HepG2 (cell line): ENCODE data around the gene TASOR2. TPM values are rescaled to one million over a fixed set of nuclear protein-coding genes. Genes with fewer than 3 reads are reported as not detected.

Experiments used
- BRD4 ChIP-seq: sonication (generic); formaldehyde crosslinking; IDR thresholded peaks from 2 replicates; pipeline ENCODE4 v1.4.0; 2020; ENCODE audit warnings: missing genetic modification reagents
- GPN1 ChIP-seq: sonication (generic); formaldehyde crosslinking; IDR thresholded peaks from 2 replicates; pipeline ENCODE4 v1.5.1; 2020; ENCODE audit warnings: missing genetic modification reagents, borderline replicate concordance
- KDM6A ChIP-seq: IDR thresholded peaks from 2 replicates; pipeline ENCODE4 v1.6.1; 2016; ENCODE audit warnings: low read depth
- MEIS2 ChIP-seq: sonication (generic); formaldehyde crosslinking; IDR thresholded peaks from 2 replicates; pipeline ENCODE4 v1.9.0; 2021; ENCODE audit warnings: mild to moderate bottlenecking, missing genetic modification reagents
- SKI ChIP-seq: fragments of 450-650 bp; IDR thresholded peaks from one replicate; pipeline ENCODE4 v1.6.1; 2018; ENCODE audit warnings: mild to moderate bottlenecking; ENCODE audit not compliant: partially characterized antibody
- TEAD2 ChIP-seq: sonication (generic); formaldehyde crosslinking; IDR thresholded peaks from 2 replicates; pipeline ENCODE4 v1.9.0; 2021; ENCODE audit warnings: missing genetic modification reagents
- ZMYM3 ChIP-seq: sonication (generic); formaldehyde crosslinking; IDR thresholded peaks from 2 replicates; pipeline ENCODE4 v1.5.1; 2020; ENCODE audit warnings: mild to moderate bottlenecking, missing genetic modification reagents
- ZNF296 ChIP-seq: sonication (generic); formaldehyde crosslinking; conservative IDR thresholded peaks from 2 replicates; pipeline ENCODE4 v1.5.0; 2020; ENCODE audit warnings: mild to moderate bottlenecking, missing genetic modification reagents
- ZNF331 ChIP-seq: sonication (generic); formaldehyde crosslinking; IDR thresholded peaks from 2 replicates; pipeline ENCODE4 v1.4.0; 2020; ENCODE audit warnings: missing genetic modification reagents
- ZNF530 ChIP-seq: sonication (generic); formaldehyde crosslinking; IDR thresholded peaks from 2 replicates; pipeline ENCODE4 v1.5.0; 2020; ENCODE audit warnings: low read depth, mild to moderate bottlenecking, missing genetic modification reagents
- ZNF589 ChIP-seq: sonication (generic); formaldehyde crosslinking; conservative IDR thresholded peaks from 2 replicates; pipeline ENCODE4 v1.8.0; 2022; ENCODE audit warnings: mild to moderate bottlenecking, moderate library complexity, missing genetic modification reagents
- ZNF879 ChIP-seq: sonication (generic); formaldehyde crosslinking; IDR thresholded peaks from 2 replicates; pipeline ENCODE4 v1.8.1; 2023; ENCODE audit warnings: missing genetic modification reagents
- polyA plus RNA-seq, 8 experiments: library from polyadenylated mRNA; depleted of rRNA in 3 of 8; stranded (reverse) in 7 of 8; unstranded in 1 of 8; fragments of >200 nt; fragmentation: Illumina TruSeq in 4 of 8; extraction: Trizol in 4 of 8; gene quantifications; 2 replicates each; pipeline versions ENCODE4 v1.2.1 to v1.2.3, GENCODE V29; 2011 to 2016; ENCODE audit warnings: low read depth in 4 of 8, missing spikeins in 1 of 8, mixed read lengths in 1 of 8; ENCODE audit not compliant: insufficient read depth in 1 of 8
- total RNA-seq, 5 experiments: library from RNA; depleted of rRNA; stranded (reverse); fragments of >200 nt; fragmentation: Illumina TruSeq; extraction: Trizol; gene quantifications; 2 replicates each; pipeline ENCODE4 v1.2.3, GENCODE V29; 2016; ENCODE audit warnings: low read depth in 1 of 5
- TF ChIP-seq, protein P1 (sequence below): sonication (generic); formaldehyde crosslinking; IDR thresholded peaks from 2 replicates; pipeline ENCODE4 v1.4.0; 2020; ENCODE audit warnings: missing genetic modification reagents
- TF ChIP-seq, protein P2 (sequence below): sonication (generic); formaldehyde crosslinking; IDR thresholded peaks from one replicate; pipeline ENCODE4 v1.5.1; 2020; ENCODE audit warnings: mild to moderate bottlenecking, missing genetic modification reagents; ENCODE audit errors: not compliant biosample characterization
- TF ChIP-seq, protein P3 (sequence below): sonication (generic); formaldehyde crosslinking; IDR thresholded peaks from 2 replicates; pipeline ENCODE4 v1.5.1; 2020; ENCODE audit warnings: mild to moderate bottlenecking, missing genetic modification reagents, moderate library complexity
- TF ChIP-seq, protein P4 (sequence below): sonication (generic); formaldehyde crosslinking; IDR thresholded peaks from 2 replicates; pipeline ENCODE4 v1.4.0; 2020; ENCODE audit warnings: mild to moderate bottlenecking, missing genetic modification reagents

Gene TASOR2
- total and polyA plus RNA-seq, 2 of the 13 experiments (the other 11 are each of a cell fraction or from before 2014, with no cell fraction given), result 24.2 to 55.3 TPM

DNA sequence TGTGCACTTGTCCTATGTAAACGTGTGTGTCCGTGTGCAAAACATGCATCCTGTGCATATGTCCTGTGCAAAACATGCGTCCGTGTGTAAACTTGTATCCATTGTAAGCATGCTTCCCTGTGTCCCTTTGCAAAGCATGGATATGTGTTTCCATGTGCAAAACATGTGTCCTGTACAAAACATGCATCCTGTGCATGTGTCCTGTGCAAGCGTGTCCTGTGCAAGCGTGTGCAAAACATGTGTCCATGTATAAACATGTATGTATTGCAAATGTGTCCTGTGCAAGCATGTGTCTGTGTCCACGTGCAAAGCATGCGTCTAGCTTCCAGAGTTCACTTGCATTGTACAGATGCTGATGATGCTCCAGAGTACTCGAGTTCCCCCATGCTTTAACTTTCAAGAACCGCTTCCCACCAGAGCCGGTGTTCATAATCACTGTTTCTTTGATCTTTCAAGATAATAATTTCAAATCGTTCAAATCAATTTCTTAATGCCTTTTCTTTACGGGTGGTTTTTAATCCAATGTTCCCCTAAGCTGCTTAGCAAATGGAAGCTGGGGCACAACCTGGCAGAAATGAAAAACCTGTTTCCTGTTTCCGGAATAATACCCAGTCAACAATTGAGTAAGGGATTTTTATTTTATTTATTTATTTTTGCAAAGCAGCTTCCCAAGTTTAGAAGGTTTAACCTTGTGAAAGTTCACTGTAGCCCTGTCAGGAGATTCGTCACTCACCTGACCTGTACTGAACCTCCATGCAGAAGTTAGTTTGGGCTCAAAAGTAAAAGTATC is 17.6 kb upstream of the TASOR2 start (continued):
- TF ChIP-seq, protein P1, sequence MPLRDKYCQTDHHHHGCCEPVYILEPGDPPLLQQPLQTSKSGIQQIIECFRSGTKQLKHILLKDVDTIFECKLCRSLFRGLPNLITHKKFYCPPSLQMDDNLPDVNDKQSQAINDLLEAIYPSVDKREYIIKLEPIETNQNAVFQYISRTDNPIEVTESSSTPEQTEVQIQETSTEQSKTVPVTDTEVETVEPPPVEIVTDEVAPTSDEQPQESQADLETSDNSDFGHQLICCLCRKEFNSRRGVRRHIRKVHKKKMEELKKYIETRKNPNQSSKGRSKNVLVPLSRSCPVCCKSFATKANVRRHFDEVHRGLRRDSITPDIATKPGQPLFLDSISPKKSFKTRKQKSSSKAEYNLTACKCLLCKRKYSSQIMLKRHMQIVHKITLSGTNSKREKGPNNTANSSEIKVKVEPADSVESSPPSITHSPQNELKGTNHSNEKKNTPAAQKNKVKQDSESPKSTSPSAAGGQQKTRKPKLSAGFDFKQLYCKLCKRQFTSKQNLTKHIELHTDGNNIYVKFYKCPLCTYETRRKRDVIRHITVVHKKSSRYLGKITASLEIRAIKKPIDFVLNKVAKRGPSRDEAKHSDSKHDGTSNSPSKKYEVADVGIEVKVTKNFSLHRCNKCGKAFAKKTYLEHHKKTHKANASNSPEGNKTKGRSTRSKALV (CRISPR knock-in tag), result no peak
- TF ChIP-seq, protein P2, sequence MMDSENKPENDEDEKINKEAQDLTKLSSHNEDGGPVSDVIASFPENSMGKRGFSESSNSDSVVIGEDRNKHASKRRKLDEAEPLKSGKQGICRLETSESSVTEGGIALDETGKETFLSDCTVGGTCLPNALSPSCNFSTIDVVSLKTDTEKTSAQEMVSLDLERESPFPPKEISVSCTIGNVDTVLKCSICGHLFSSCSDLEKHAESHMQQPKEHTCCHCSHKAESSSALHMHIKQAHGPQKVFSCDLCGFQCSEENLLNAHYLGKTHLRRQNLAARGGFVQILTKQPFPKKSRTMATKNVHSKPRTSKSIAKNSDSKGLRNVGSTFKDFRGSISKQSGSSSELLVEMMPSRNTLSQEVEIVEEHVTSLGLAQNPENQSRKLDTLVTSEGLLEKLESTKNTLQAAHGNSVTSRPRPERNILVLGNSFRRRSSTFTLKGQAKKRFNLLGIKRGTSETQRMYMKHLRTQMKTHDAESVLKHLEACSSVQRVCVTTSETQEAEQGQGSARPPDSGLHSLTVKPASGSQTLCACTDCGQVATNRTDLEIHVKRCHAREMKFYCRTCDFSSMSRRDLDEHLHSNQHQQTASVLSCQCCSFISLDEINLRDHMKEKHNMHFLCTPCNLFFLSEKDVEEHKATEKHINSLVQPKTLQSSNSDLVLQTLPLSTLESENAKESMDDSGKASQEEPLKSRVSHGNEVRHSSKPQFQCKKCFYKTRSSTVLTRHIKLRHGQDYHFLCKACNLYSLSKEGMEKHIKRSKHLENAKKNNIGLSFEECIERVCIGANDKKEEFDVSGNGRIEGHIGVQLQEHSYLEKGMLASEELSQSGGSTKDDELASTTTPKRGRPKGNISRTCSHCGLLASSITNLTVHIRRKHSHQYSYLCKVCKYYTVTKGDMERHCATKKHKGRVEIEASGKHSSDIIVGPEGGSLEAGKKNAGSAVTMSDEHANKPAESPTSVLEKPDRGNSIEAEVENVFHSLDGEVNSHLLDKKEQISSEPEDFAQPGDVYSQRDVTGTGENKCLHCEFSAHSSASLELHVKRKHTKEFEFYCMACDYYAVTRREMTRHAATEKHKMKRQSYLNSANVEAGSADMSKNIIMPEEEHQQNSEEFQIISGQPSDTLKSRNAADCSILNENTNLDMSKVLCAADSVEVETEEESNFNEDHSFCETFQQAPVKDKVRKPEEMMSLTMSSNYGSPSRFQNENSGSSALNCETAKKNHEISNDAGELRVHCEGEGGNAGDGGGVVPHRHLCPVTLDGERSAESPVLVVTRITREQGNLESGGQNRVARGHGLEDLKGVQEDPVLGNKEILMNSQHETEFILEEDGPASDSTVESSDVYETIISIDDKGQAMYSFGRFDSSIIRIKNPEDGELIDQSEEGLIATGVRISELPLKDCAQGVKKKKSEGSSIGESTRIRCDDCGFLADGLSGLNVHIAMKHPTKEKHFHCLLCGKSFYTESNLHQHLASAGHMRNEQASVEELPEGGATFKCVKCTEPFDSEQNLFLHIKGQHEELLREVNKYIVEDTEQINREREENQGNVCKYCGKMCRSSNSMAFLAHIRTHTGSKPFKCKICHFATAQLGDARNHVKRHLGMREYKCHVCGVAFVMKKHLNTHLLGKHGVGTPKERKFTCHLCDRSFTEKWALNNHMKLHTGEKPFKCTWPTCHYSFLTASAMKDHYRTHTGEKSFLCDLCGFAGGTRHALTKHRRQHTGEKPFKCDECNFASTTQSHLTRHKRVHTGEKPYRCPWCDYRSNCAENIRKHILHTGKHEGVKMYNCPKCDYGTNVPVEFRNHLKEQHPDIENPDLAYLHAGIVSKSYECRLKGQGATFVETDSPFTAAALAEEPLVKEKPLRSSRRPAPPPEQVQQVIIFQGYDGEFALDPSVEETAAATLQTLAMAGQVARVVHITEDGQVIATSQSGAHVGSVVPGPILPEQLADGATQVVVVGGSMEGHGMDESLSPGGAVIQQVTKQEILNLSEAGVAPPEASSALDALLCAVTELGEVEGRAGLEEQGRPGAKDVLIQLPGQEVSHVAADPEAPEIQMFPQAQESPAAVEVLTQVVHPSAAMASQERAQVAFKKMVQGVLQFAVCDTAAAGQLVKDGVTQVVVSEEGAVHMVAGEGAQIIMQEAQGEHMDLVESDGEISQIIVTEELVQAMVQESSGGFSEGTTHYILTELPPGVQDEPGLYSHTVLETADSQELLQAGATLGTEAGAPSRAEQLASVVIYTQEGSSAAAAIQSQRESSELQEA (CRISPR knock-in tag), result no peak
- TF ChIP-seq ZNF530 (CRISPR knock-in tag) (no peak), BRD4 (no peak; the same call in 1 of the 2 replicates), ZNF331 (CRISPR knock-in tag) (no peak; the same call in 1 of the 2 replicates), ZNF879 (CRISPR knock-in tag) (no peak), GPN1 (CRISPR knock-in tag) (no peak), KDM6A (CRISPR knock-in tag) (no peak), ZMYM3 (CRISPR knock-in tag) (peak; percentile 58), TEAD2 (CRISPR knock-in tag) (no peak), SKI (no peak), MEIS2 (CRISPR knock-in tag) (no peak), ZNF296 (CRISPR knock-in tag) (no peak), ZNF589 (CRISPR knock-in tag) (peak; percentile 69; the same call in 1 of the 2 replicates)
- TF ChIP-seq, protein P3, sequence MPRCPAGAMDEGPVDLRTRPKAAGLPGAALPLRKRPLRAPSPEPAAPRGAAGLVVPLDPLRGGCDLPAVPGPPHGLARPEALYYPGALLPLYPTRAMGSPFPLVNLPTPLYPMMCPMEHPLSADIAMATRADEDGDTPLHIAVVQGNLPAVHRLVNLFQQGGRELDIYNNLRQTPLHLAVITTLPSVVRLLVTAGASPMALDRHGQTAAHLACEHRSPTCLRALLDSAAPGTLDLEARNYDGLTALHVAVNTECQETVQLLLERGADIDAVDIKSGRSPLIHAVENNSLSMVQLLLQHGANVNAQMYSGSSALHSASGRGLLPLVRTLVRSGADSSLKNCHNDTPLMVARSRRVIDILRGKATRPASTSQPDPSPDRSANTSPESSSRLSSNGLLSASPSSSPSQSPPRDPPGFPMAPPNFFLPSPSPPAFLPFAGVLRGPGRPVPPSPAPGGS (CRISPR knock-in tag), result no peak
- TF ChIP-seq, protein P4, sequence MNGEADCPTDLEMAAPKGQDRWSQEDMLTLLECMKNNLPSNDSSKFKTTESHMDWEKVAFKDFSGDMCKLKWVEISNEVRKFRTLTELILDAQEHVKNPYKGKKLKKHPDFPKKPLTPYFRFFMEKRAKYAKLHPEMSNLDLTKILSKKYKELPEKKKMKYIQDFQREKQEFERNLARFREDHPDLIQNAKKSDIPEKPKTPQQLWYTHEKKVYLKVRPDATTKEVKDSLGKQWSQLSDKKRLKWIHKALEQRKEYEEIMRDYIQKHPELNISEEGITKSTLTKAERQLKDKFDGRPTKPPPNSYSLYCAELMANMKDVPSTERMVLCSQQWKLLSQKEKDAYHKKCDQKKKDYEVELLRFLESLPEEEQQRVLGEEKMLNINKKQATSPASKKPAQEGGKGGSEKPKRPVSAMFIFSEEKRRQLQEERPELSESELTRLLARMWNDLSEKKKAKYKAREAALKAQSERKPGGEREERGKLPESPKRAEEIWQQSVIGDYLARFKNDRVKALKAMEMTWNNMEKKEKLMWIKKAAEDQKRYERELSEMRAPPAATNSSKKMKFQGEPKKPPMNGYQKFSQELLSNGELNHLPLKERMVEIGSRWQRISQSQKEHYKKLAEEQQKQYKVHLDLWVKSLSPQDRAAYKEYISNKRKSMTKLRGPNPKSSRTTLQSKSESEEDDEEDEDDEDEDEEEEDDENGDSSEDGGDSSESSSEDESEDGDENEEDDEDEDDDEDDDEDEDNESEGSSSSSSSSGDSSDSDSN (CRISPR knock-in tag), result peak; percentile 31
